Endothelial cell of umbilical vein (primary cell): ENCODE measurements around the gene HNRNPC. TPM values are rescaled to one million over a fixed set of nuclear protein-coding genes. Genes with fewer than 3 reads are reported as not detected.

Experiments used
- BruUV-seq: library from RNA; stranded (reverse); fragments of 400-500 nt; replicated peaks from 2 replicates; lab custom pipeline; 2021; lab: Mats Ljungman, UMichigan
- CTCF ChIA-PET: fragments of 300-600, 350-600 bp; sonication (Branson Sonifier 250); formaldehyde crosslinking; loops from one replicate; lab custom pipeline; 2021; ENCODE audit warnings: antibody characterized with exemption, inconsistent platforms; lab: Charles Lee
- POLR2A ChIA-PET: fragments of 300-600, 350-600 bp; sonication (Branson Sonifier 250); formaldehyde crosslinking; loops from one replicate; lab custom pipeline; 2021; ENCODE audit warnings: antibody characterized with exemption, inconsistent platforms; lab: Charles Lee
- DNase-seq: peaks from one replicate; pipeline ENCODE4 v3.0.0-alpha.2; 2011; ENCODE audit warnings: low read depth, low spot score
- FAIRE-seq: peaks from 2 replicates; lab custom pipeline; 2011; peaks lifted over from hg19 to GRCh38; lab: Jason Lieb, UNC
- H2AFZ ChIP-seq: 2 replicates; pipeline ENCODE4 v1.6.0; 2012; ENCODE audit warnings: low read depth, low read length, control low read depth, inconsistent platforms
- H3K27ac ChIP-seq: 2 replicates; pipeline ENCODE4 v1.5.1; 2011; ENCODE audit warnings: low read depth, mild to moderate bottlenecking, control low read depth, low read length, moderate library complexity; ENCODE audit not compliant: insufficient read depth
- H3K27me3 ChIP-seq, 2 experiments: 2 replicates each; pipeline versions ENCODE4 v1.6.0 to v1.6.1; 2011; ENCODE audit warnings: low read length in 2 of 2, mixed read lengths in 1 of 2; ENCODE audit not compliant: control insufficient read depth in 2 of 2, insufficient read depth in 2 of 2
- H3K36me3 ChIP-seq, 2 experiments: 2 replicates in 1 of 2; 3 replicates in 1 of 2; pipeline ENCODE4 v1.5.1; 2011; ENCODE audit warnings: low read length in 2 of 2, mild to moderate bottlenecking in 1 of 2, moderate library complexity in 1 of 2; ENCODE audit not compliant: control insufficient read depth in 2 of 2, insufficient read depth in 2 of 2; ENCODE audit errors: extremely low read depth in 1 of 2
- H3K4me1 ChIP-seq: 3 replicates; pipeline ENCODE4 v1.5.1; 2011; ENCODE audit warnings: mild to moderate bottlenecking, low read length; ENCODE audit not compliant: control insufficient read depth, insufficient read depth; ENCODE audit errors: extremely low read depth
- H3K4me2 ChIP-seq: 2 replicates; pipeline ENCODE4 v1.6.1; 2011; ENCODE audit warnings: low read length, control low read depth, mixed read lengths; ENCODE audit not compliant: insufficient read depth
- H3K4me3 ChIP-seq, 3 experiments: fragments of 200-600 bp in 1 of 3; sonication (generic), shearing (Covaris generic) in 1 of 3; replicated peaks in 1 of 3; 2 replicates each; pipeline ENCODE4 v1.5.1; 2011 to 2016; ENCODE audit warnings: control low read depth in 3 of 3, low read length in 3 of 3, mild to moderate bottlenecking in 2 of 3, inconsistent platforms in 1 of 3, low read depth in 1 of 3, moderate library complexity in 1 of 3; ENCODE audit not compliant: insufficient read depth in 1 of 3
- H3K79me2 ChIP-seq: 2 replicates; pipeline ENCODE4 v1.6.0; 2012; ENCODE audit warnings: low read length, inconsistent platforms; ENCODE audit not compliant: control insufficient read depth, insufficient read depth
- H3K9ac ChIP-seq: replicated peaks from 2 replicates; pipeline ENCODE3; 2011; ENCODE audit warnings: low read length, control low read depth; ENCODE audit not compliant: insufficient read depth; ENCODE audit errors: extremely low read depth
- H3K9me1 ChIP-seq: replicated peaks from 3 replicates; pipeline ENCODE4 v1.6.0; 2011; ENCODE audit warnings: mild to moderate bottlenecking, low read length; ENCODE audit not compliant: control insufficient read depth, insufficient read depth; ENCODE audit errors: extremely low read depth
- H3K9me3 ChIP-seq: replicated peaks from 2 replicates; pipeline ENCODE4 v1.5.1; 2012; ENCODE audit warnings: low read length, inconsistent platforms; ENCODE audit not compliant: control insufficient read depth, insufficient read depth
- H4K20me1 ChIP-seq: replicated peaks from 2 replicates; pipeline ENCODE3; 2011; ENCODE audit warnings: mild to moderate bottlenecking, low read length; ENCODE audit not compliant: control insufficient read depth, insufficient read depth; ENCODE audit errors: extremely low read depth
- CTCF ChIP-seq, 2 donors: IDR thresholded peaks; 1 replicate in 1 of 2; 2 replicates in 1 of 2; pipeline ENCODE4 v1.5.1; 2011; ENCODE audit warnings: low read length in 2 of 2, mild to moderate bottlenecking in 2 of 2, moderate library complexity in 2 of 2, control low read depth in 1 of 2, inconsistent platforms in 1 of 2, low read depth in 1 of 2; ENCODE audit not compliant: insufficient read depth in 1 of 2; ENCODE audit errors: extremely low read depth in 1 of 2
- EZH2 ChIP-seq: IDR thresholded peaks from 2 replicates; pipeline ENCODE4 v1.6.1; 2012; ENCODE audit warnings: borderline replicate concordance, low read depth, mild to moderate bottlenecking, moderate library complexity, low read length, inconsistent platforms; ENCODE audit not compliant: severe bottlenecking
- FOS ChIP-seq: IDR thresholded peaks from 2 replicates; pipeline ENCODE4 v1.6.1; 2011; ENCODE audit warnings: mild to moderate bottlenecking, low read length, moderate library complexity, borderline replicate concordance; ENCODE audit not compliant: insufficient read depth
- GATA2 ChIP-seq: IDR thresholded peaks from 2 replicates; pipeline ENCODE4 v1.7.0; 2011; ENCODE audit warnings: low read depth, mild to moderate bottlenecking, moderate library complexity, mixed read lengths, low read length; ENCODE audit not compliant: insufficient read length, insufficient read depth
- JUN ChIP-seq: IDR thresholded peaks from 2 replicates; pipeline ENCODE4 v1.6.1; 2011; ENCODE audit warnings: borderline replicate concordance, low read depth; ENCODE audit not compliant: insufficient read length, insufficient read depth
- MAX ChIP-seq: IDR thresholded peaks from 2 replicates; pipeline ENCODE4 v1.6.1; 2011; ENCODE audit not compliant: insufficient read depth, insufficient read length
- MYC ChIP-seq: IDR thresholded peaks from one replicate; pipeline ENCODE4 v1.6.1; 2011; ENCODE audit warnings: mild to moderate bottlenecking, low read depth, low read length
- POLR2A ChIP-seq: IDR thresholded peaks from 2 replicates; pipeline ENCODE4 v1.6.1; 2012; ENCODE audit warnings: low read depth, mild to moderate bottlenecking, control low read depth, low read length
- POLR2AphosphoS5 ChIP-seq: IDR thresholded peaks from 2 replicates; pipeline ENCODE4 v1.6.1; 2012; ENCODE audit warnings: low read depth, mild to moderate bottlenecking, control low read depth, low read length, moderate library complexity; ENCODE audit not compliant: insufficient read depth
- dilution Hi-C: fragments of 300-500 bp; cut with MboI; formaldehyde crosslinking; loops from one replicate; pipeline ENCODE4 v1.15.0; 2019; ENCODE audit warnings: low sequenced_read_pairs; ENCODE audit not compliant: extremely low pct_ligation_motif_present
- intact Hi-C: fragments of 100-400 bp; cut with micrococcal nuclease; formaldehyde crosslinking; loops from one replicate; pipeline ENCODE4 v1.10.0; 2022
- polyA plus RNA-seq, 4 experiments: library from polyadenylated mRNA; depleted of rRNA in 3 of 4; stranded (reverse) in 3 of 4; unstranded in 1 of 4; fragments of >200 nt; gene quantifications; 2 replicates each; pipeline versions ENCODE4 v1.2.1 to v1.2.3, GENCODE V29; 2011 to 2012; ENCODE audit warnings: missing spikeins in 1 of 4
- total RNA-seq: library from RNA; stranded (reverse); gene quantifications from 2 replicates; pipeline ENCODE4 v1.2.3, GENCODE V29; 2021

HNRNPC gene
- total and polyA plus RNA-seq, 2 donors (not counting 3 experiments of a cell fraction or from before 2014, with no cell fraction given), result 531 to 674 TPM

GRCh38 chr14:21171128-21171527 lies 98.1 kb downstream of the HNRNPC start:
- no peak overlapping the region for H2AFZ ChIP-seq
- H3K4me1 ChIP-seq, result no peaks in the 10 kb centered on the region
- DNase-seq (no peak), FAIRE-seq (no peak)
- POLR2A ChIA-PET, result no interaction called here
- no TSS peak for BruUV-seq
- dilution Hi-C loops (no loop called here), intact Hi-C loops (no loop called here)
- no peak overlapping the region for H3K4me3 ChIP-seq
- CTCF ChIA-PET, result interaction anchor here (0.5 to 1.0 kb wide), 2 partner anchors 35 to 218 kb away, joined by 4 to 5 read pairs; no protein-coding TSS in a partner anchor
- no peaks in the 10 kb centered on the region for H4K20me1 ChIP-seq
- H3K36me3 ChIP-seq, result no peaks in the 10 kb centered on the region
- H3K9me1 ChIP-seq, result no peaks in the 10 kb centered on the region
- peaks cover 16 to 20% of the 10 kb centered on the region in 2 experiments for H3K27me3 ChIP-seq
- no peaks in the 10 kb centered on the region for H3K9me3 ChIP-seq
- H3K27ac ChIP-seq, result no peak overlapping the region
- H3K79me2 ChIP-seq, result no peaks in the 10 kb centered on the region
- TF ChIP-seq JUN (no peak), CTCF (IDR thresholded peaks at IDR 0.05; ENCODE audit: extremely low read depth in 1 of 2, insufficient read depth in 1 of 2, low read depth in 1 of 2, low read length in 2 of 2) (no peak), POLR2AphosphoS5 (no peak), FOS (no peak), POLR2A (no peak), MYC (no peak), GATA2 (no peak), MAX (no peak), EZH2 (no peak)
- no peak overlapping the region for H3K9ac ChIP-seq
- no peak overlapping the region for H3K4me2 ChIP-seq
